Activated T-helper 1 cell treated with anti-CD3 and anti-CD28 coated beads, Interleukin-12 subunit alpha, Interleukin-12 subunit beta, Interleukin-2, Interleukin-4 antibody, amounts not matched to agents 30 ng/mL and 10 ng/mL and 1 ng/mL, durations not matched to agents 14 hours and 24 hours and 36 hours (primary cell): ENCODE results near the gene PLEKHM2. TPM values are rescaled to one million over a fixed set of nuclear protein-coding genes. Genes with fewer than 3 reads are reported as not detected.

Source experiments
- DNase-seq: peaks from one replicate; pipeline ENCODE4 v3.0.0; 2021; ENCODE audit warnings: low spot score
- H3K27ac Mint-ChIP-seq: one replicate; pipeline ENCODE4 v1.8.0; 2021; ENCODE audit warnings: mild to moderate bottlenecking, mixed read lengths
- H3K27me3 Mint-ChIP-seq: one replicate; pipeline ENCODE4 v1.8.0; 2022; ENCODE audit warnings: mild to moderate bottlenecking, moderate library complexity, mixed read lengths; ENCODE audit not compliant: insufficient read depth
- H3K36me3 Mint-ChIP-seq: one replicate; pipeline ENCODE4 v1.8.0; 2021; ENCODE audit warnings: low read depth, mixed read lengths
- H3K4me1 Mint-ChIP-seq: one replicate; pipeline ENCODE4 v1.8.0; 2021; ENCODE audit warnings: low read depth, mixed read lengths
- H3K4me3 Mint-ChIP-seq: one replicate; pipeline ENCODE4 v1.8.0; 2021; ENCODE audit warnings: mild to moderate bottlenecking, moderate library complexity, mixed read lengths
- H3K9me3 Mint-ChIP-seq: one replicate; pipeline ENCODE4 v1.8.0; 2021; ENCODE audit warnings: mixed read lengths
- intact Hi-C: fragments of 100-400 bp; cut with micrococcal nuclease; formaldehyde crosslinking; loops from one replicate; pipeline ENCODE4 v1.15.1; 2024
- total RNA-seq: library from RNA; stranded (reverse); gene quantifications from 2 replicates; pipeline ENCODE4 v1.2.3, GENCODE V29; 2022

The PLEKHM2 gene
- total RNA-seq, 1 donor from 2014 or later = 66.2 TPM

DNA sequence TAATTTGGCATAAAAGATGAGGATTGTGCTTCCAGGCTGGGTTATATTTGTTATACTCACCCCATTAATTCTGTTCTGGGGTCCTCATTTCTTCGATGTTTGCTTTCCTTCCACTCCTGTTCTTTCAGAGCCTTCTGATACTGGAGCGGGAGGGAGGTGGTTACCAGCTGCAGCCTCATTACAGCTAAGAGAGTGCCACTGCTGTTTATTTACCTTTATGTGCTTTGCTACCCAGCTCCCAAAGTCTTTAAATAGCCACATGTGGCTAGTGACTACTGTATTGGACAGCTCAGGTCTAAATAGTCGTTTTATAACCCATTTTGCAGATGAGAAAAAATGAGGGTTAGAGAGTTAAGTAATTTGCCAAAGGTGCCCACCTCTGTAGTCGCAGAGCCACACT is 25.1 kb downstream of the PLEKHM2 start:
- Mint-ChIP-seq H3K36me3 (peaks cover 13% of the 10 kb centered on the region), H3K4me3 (no peak overlapping the region), H3K27me3 (no peaks in the 10 kb centered on the region), H3K27ac (no peak overlapping the region), H3K9me3 (no peaks in the 10 kb centered on the region), H3K4me1 (peaks cover 7% of the 10 kb centered on the region)
- intact Hi-C loops = no loop called here
- no peak for DNase-seq

GRCh38 chr1:15712168-15712567 is 28.0 kb downstream of the PLEKHM2 start:
- Mint-ChIP-seq H3K4me1 (no peaks in the 10 kb centered on the region), H3K36me3 (no peaks in the 10 kb centered on the region), H3K9me3 (no peaks in the 10 kb centered on the region), H3K27ac (no peak overlapping the region), H3K27me3 (no peaks in the 10 kb centered on the region), H3K4me3 (no peak overlapping the region)
- intact Hi-C loops = no loop called here
- no peak for DNase-seq

GRCh38 chr1:15714406-15715136 is 30.5 kb downstream of the PLEKHM2 start:
- no peaks in the 10 kb centered on the region for H3K27me3 Mint-ChIP-seq
- H3K4me3 Mint-ChIP-seq = no peak overlapping the region
- H3K36me3 Mint-ChIP-seq = peaks cover 7% of the 10 kb centered on the region
- intact Hi-C loops = no loop called here
- H3K9me3 Mint-ChIP-seq = no peaks in the 10 kb centered on the region
- no peak for DNase-seq
- peak overlapping the region; percentile 48 for H3K27ac Mint-ChIP-seq
- no peaks in the 10 kb centered on the region for H3K4me1 Mint-ChIP-seq

GRCh38 chr1:15717418-15718125 is 33.5 kb downstream of the PLEKHM2 start:
- H3K27ac Mint-ChIP-seq = no peak overlapping the region
- intact Hi-C loops = no loop called here
- no peaks in the 10 kb centered on the region for H3K9me3 Mint-ChIP-seq
- H3K4me1 Mint-ChIP-seq = no peaks in the 10 kb centered on the region
- H3K27me3 Mint-ChIP-seq = no peaks in the 10 kb centered on the region
- H3K36me3 Mint-ChIP-seq = peaks cover 9% of the 10 kb centered on the region
- H3K4me3 Mint-ChIP-seq = no peak overlapping the region
- no peak for DNase-seq

- no peaks in the 10 kb centered on the region for H3K9me3 Mint-ChIP-seq
- H3K4me3 Mint-ChIP-seq = no peak overlapping the region
- H3K36me3 Mint-ChIP-seq = peaks cover 12% of the 10 kb centered on the region
- H3K27ac Mint-ChIP-seq = no peak overlapping the region
- intact Hi-C loops = no loop called here
- no peaks in the 10 kb centered on the region for H3K27me3 Mint-ChIP-seq
- no peak for DNase-seq
- no peaks in the 10 kb centered on the region for H3K4me1 Mint-ChIP-seq
These were observed 34.1 kb downstream of the PLEKHM2 start for GRCh38 chr1:15718199-15718601.

DNA sequence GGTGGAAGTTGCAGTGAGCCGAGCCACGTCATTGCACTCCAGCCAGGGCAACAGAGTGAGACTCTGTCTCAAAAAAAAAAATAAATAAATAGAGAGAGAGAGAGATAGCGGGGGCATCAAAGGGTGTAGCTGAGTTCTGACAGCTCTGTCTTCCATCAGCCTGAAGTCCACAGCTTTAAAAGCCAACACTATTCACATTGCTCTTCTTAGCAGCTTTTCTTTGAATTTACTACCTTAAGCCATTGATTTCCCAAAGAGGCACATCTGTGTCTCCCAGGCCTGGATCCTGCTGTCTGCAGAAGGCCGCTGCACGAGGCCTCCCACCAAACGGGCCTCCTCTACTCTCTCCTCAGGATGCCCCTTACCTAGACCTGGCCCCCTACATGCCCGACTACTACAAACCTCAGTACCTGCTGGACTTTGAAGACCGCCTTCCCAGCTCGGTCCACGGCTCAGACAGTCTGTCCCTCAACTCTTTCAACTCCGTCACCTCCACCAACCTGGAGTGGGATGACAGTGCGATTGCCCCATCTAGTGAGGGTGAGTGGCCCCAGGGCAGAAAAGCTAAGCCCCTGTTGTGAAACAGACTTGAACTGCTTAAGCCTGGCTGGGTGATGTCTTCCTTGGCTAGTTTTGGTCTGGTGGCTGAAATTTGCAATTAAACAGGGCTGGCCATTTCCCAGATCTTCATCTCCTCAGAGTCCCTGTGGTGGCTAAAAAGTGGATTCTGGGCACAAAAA is 35.4 kb downstream of the PLEKHM2 start:
- no peaks in the 10 kb centered on the region for H3K27me3 Mint-ChIP-seq
- intact Hi-C loops = no loop called here

DNA sequence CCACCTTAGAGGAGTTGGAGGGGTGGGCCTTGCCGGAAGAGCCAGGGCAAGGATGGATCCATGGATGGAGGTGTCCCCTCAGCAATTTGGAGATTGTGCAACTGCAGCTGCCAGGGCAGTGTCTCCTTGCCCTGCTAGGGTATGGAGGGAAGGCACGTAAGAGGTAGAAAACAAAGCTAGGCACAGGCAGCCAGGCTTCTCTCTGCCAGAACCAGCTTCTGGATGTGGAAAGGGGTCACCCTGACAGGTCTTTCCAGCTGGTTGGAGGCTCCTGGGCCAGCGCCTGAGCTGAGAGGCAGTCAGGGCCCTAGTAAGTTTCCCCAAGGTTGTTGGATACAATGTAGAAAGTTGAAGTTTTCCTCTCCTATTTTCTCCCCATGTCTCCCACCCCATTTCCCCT is 36.7 kb downstream of the PLEKHM2 start:
- Mint-ChIP-seq H3K36me3 (peaks cover 13% of the 10 kb centered on the region), H3K27ac (no peak overlapping the region), H3K4me3 (no peak overlapping the region), H3K9me3 (no peaks in the 10 kb centered on the region), H3K4me1 (no peaks in the 10 kb centered on the region), H3K27me3 (no peaks in the 10 kb centered on the region)
- intact Hi-C loops = no loop called here
- DNase-seq = no peak

More for the DNA sequence above, 35.4 kb downstream of the PLEKHM2 start:
- Mint-ChIP-seq H3K36me3 (peaks cover 12% of the 10 kb centered on the region), H3K9me3 (no peaks in the 10 kb centered on the region), H3K27ac (no peak overlapping the region), H3K4me1 (no peaks in the 10 kb centered on the region), H3K4me3 (no peak overlapping the region)
- DNase-seq = no peak

DNA sequence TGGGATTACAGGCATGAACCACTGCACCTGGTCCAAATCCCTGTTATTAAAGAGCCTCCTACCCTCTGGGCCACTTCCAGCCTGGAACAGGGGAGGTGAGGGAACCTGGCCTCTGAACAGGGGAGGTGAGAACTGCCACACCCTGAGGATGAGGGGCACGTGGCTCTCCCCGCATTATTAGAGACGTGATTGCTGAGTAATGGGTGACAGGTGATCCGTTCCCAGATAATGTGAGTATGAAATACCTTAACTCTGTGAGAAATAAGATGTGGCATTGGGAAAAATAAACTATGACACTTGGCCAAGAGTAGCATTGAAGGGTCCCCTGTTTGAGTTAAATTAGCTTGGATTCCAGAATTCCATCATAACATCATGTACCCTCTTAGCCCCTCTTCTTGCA is 38.3 kb downstream of the PLEKHM2 start:
- intact Hi-C loops = no loop called here
- peaks cover 21% of the 10 kb centered on the region for H3K36me3 Mint-ChIP-seq
- no peaks in the 10 kb centered on the region for H3K27me3 Mint-ChIP-seq
- H3K27ac Mint-ChIP-seq = no peak overlapping the region
- H3K9me3 Mint-ChIP-seq = no peaks in the 10 kb centered on the region
- DNase-seq = no peak
- H3K4me1 Mint-ChIP-seq = no peaks in the 10 kb centered on the region
- no peak overlapping the region for H3K4me3 Mint-ChIP-seq

DNA sequence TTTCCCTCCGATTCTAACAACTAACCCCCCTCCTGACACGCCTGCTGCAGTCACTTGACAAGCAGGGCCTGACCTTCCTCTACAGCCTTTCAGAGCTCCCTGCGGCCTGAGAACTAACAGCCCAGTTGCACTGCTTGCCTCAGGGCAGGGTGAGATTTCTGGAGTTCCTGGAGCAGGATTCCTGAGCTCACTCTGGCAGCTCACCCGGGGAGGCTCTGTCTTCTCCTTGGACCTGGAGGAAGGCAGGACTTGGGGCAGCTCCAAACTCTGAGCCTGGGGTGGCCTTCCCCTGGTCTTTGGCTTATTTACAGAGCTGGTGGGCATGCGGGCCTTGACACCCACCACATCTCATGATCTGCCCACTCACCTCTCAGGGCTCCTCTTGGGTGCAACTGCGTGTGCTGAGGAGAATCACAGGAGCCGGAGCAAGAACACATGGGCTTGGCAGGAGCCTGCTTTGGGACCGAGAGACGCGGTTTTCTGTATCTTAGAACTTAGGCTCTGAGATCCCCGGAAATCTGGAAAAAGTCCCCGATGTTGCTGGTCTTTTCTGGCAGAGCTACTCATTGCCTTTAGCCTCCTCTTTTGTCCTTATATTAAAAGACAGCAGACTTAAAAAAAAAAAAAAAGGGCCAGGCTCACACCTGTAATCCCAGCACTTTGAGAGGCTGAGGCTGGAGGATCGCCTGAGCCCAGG is 38.9 kb downstream of the PLEKHM2 start:
- Mint-ChIP-seq H3K4me1 (no peaks in the 10 kb centered on the region), H3K4me3 (no peak overlapping the region), H3K9me3 (no peaks in the 10 kb centered on the region), H3K36me3 (peaks cover 25% of the 10 kb centered on the region), H3K27ac (no peak overlapping the region), H3K27me3 (no peaks in the 10 kb centered on the region)
- intact Hi-C loops = no loop called here
- no peak for DNase-seq

DNA sequence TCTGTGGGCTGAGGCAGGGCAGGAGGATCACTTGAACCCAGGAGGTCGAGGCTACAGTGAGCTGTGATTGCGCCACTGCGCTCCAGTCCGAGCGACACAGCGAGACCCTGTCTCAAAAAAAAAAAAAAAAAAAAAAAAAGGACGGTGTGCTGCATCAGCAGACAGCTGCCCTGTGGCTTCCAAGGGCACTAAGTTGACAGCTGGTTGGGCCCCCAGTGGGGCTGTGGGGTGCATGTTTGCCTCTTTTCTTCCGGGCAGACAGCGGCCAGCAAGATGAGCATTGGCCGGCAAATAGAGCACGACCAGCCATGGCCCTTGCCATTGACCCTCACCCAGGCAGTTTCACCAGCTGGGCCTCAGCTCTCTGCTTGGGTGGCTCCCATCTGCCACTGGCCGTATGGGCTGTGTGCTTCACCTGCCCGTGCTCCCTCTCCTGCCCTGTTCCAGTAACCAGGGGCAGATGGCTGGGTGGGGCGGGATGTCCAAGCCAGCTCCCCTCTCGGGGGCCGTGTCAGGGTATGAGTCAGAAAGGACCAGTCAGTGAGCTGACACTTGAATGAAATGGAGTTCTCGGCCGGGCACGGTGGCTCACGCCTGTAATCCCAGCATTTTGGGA is 39.6 kb downstream of the PLEKHM2 start:
- no peak for DNase-seq
- Mint-ChIP-seq H3K27me3 (no peaks in the 10 kb centered on the region), H3K4me3 (no peak overlapping the region), H3K9me3 (no peaks in the 10 kb centered on the region), H3K27ac (no peak overlapping the region), H3K4me1 (no peaks in the 10 kb centered on the region), H3K36me3 (peaks cover 22% of the 10 kb centered on the region)
- intact Hi-C loops = no loop called here

- DNase-seq = no peak
- intact Hi-C loops = no loop called here
- peaks cover 21% of the 10 kb centered on the region for H3K36me3 Mint-ChIP-seq
- no peak overlapping the region for H3K27ac Mint-ChIP-seq
- no peaks in the 10 kb centered on the region for H3K9me3 Mint-ChIP-seq
- no peaks in the 10 kb centered on the region for H3K27me3 Mint-ChIP-seq
- H3K4me1 Mint-ChIP-seq = no peaks in the 10 kb centered on the region
- no peak overlapping the region for H3K4me3 Mint-ChIP-seq
These were observed 41.1 kb downstream of the PLEKHM2 start for GRCh38 chr1:15724949-15725880.

- Mint-ChIP-seq H3K9me3 (no peaks in the 10 kb centered on the region), H3K27me3 (no peaks in the 10 kb centered on the region), H3K4me3 (no peak overlapping the region), H3K27ac (no peak overlapping the region), H3K4me1 (no peaks in the 10 kb centered on the region), H3K36me3 (peaks cover 21% of the 10 kb centered on the region)
- intact Hi-C loops = no loop called here
- DNase-seq = no peak
These were observed 42.4 kb downstream of the PLEKHM2 start for GRCh38 chr1:15726508-15726907.
